WI38 (cell line): Measurements from ENCODE around the gene COX7A2L.
"Not testable (repeated sequence)": the region's sequence is repeated elsewhere in the genome, so short reads cannot be mapped to it uniquely, and the experiment has no call there.

Experiments used
- H3K4me3 ChIP-seq: 2 replicates; pipeline ENCODE4 v1.5.1; 2011; ENCODE audit warnings: low read depth, mild to moderate bottlenecking, control low read depth, low read length
- TF ChIP-seq, protein P1 (sequence below): IDR thresholded peaks from 2 replicates; pipeline ENCODE4 v1.5.1; 2012; ENCODE audit warnings: low read depth, mild to moderate bottlenecking, control low read depth, low read length

The COX7A2L gene, protein sequence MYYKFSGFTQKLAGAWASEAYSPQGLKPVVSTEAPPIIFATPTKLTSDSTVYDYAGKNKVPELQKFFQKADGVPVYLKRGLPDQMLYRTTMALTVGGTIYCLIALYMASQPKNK

DNA sequence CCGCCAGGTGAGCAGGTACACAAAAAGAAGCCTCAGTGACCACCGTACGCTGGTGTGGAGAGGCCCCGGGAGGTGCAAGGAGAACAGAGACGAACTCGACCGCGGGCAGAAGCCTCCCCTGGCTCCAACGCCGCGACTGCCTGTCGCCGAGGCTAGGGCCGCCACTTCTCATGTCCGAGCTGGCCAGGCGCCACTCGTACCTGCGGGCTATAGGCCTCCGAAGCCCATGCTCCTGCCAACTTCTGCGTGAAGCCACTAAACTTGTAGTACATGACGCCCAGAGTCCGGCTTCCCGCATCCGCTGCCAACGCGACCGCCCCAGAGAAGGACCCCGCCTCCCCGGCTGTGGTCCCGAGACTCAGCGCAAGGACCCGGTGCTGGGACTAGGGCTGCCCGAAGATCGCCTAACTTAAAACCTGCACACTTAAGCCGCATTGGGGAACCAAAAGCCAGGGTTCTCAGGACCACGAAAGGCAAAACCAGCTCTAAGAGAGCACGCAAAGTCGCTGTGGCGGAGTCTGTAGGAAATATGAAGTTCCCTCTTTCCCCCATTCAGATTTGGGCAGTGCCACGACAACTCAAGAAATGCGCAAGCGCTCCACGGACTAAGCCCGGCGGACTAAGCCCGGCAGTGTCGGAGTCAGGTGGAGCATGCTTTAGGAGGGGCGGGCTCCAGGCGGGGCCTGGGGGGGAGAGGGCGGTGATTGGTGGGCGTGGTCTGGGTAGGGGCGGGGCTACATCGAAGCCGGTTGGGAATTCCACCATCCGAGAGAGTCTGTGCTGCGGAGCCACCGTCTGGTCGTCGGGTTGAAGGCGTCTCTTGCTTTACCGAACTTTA is at the start of gene COX7A2L:
Gene COX7A2L, minus strand, starts transcription at position 328 of the 838 bp plus-strand sequence. Its CDS starts 56 bp downstream, at position 272.
- H3K4me3 ChIP-seq: peak within 1 kb of the TSS; percentile 98
- TF ChIP-seq, protein P1, sequence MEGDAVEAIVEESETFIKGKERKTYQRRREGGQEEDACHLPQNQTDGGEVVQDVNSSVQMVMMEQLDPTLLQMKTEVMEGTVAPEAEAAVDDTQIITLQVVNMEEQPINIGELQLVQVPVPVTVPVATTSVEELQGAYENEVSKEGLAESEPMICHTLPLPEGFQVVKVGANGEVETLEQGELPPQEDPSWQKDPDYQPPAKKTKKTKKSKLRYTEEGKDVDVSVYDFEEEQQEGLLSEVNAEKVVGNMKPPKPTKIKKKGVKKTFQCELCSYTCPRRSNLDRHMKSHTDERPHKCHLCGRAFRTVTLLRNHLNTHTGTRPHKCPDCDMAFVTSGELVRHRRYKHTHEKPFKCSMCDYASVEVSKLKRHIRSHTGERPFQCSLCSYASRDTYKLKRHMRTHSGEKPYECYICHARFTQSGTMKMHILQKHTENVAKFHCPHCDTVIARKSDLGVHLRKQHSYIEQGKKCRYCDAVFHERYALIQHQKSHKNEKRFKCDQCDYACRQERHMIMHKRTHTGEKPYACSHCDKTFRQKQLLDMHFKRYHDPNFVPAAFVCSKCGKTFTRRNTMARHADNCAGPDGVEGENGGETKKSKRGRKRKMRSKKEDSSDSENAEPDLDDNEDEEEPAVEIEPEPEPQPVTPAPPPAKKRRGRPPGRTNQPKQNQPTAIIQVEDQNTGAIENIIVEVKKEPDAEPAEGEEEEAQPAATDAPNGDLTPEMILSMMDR: 0 out of 2 replicates have a peak, but pooled peaks have one; percentile 13

DNA sequence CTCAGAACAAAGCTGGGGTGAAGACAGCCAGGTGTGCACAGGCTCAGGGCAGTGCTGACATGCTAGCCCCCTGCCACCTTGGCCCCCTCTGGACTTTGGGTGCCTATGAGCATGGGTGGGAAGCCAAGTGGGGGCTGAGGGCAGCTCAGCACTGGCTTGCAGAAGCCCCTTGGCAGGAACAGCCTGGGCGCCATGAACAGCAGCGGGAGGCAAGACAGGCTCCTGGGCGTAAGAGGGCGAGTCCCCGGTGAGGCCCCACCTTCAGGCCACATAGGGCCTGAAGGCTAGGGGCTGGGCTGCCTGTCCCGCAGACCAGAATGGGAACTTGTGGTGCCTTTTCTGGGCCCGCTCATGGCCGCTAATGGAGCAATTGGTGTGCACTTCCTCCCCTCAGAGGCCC is 47.0 kb upstream of the COX7A2L start:
- no peak overlapping the region for H3K4me3 ChIP-seq
- TF ChIP-seq, protein P1: no peak

DNA sequence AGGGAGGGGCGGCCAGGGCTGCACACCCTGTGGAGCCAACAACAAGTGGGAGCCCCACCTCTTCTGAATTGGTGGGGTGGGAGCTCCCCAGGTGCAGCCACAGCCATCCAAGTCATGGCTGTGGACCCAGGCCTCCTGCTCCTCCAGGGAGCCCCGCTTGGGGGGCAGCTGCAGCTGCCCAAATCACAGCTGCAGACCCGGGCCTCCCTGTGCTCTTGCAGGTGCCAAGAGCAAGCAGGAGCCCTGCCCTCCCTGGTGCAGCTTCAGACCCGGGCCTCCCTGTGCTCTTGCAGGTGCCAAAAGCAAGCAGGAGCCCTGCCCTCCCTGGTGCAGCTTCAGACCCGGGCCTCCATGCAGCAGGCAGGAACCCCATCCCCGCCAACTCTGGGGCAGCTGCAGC is 46.5 kb upstream of the COX7A2L start:
- H3K4me3 ChIP-seq: no peak overlapping the region
- TF ChIP-seq, protein P1: no peak

DNA sequence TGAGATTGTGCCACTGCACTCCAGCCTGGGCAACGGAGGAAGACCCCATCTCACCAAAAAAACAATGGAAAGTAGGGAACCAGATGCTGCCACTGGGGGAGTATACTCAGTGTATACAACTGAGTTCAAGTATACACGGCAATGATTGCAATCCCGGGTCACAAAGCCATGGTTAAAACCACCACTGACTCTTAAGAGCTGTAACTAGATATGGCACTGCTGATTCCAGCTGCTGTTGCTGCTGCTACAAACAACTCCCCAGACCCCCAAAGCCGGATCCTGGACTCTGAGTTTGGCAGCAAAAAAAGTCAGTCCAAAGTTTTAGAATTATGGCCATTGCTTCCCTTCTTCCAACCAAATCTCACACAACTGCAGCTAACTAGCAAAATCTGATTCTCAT is 43.7 kb upstream of the COX7A2L start:
- no peak overlapping the region for H3K4me3 ChIP-seq

DNA sequence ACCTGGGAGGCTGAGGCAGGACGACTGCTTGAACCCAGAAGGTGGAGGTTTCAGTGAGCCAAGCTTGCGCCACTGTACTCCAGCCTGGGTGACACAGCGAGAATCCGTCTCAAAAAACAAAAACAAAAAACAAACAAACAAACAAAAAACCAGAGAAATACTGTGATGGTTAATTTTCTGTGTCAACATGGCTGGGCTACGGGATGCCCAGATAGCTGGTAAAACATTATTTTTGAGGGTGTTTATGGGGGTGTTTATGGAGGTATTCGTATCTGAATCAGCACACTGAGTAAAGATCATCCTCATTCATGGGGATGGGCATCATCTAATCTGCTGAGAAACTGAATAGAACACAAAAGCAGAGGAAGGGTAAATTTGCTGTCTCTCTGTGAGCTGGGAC is 40.8 kb upstream of the COX7A2L start:
- TF ChIP-seq, protein P1: no peak

More for the DNA sequence above, 43.7 kb upstream of the COX7A2L start:
- TF ChIP-seq, protein P1: no peak

DNA sequence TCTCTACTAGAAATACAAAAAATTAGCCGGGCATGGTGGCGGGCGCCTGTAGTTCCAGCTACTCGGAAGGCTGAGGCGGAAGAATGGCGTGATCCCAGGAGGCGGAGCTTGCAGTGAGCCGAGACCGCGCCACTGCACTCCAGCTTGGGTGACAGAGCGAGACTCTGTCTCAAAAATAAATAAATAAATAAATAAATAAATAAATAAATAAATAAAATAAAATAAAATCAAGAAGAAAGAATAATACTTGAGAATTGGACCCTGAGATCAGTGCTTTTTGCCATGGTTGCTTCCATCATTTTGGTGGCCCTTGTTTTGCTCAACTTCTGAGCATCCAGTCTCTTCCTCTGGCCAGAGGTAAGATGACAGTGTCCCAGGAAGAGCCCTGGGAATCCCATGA is 37.0 kb upstream of the COX7A2L start:
- not testable (repeated sequence) for H3K4me3 ChIP-seq

More for the DNA sequence above, 40.8 kb upstream of the COX7A2L start:
- H3K4me3 ChIP-seq: no peak overlapping the region

DNA sequence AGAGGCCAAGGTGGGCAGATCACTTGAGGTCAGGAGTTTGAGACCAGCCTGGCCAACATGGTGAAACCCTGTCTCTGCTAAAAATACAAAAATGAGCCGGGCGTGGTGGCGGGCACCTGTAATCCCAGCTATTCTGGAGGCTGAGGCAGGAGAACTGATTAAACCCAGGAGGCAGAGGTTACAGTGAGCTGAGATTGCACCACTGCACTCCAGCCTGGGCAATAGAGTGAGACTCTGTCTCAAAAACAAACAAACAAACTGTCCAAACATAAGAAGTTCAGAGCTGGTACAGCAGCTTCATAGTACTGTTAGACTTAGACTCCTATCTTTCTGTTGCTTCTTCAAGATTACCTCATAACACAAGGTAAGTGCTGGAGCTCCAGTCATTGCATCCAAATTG is 32.3 kb upstream of the COX7A2L start:
- not testable (repeated sequence) for H3K4me3 ChIP-seq

DNA sequence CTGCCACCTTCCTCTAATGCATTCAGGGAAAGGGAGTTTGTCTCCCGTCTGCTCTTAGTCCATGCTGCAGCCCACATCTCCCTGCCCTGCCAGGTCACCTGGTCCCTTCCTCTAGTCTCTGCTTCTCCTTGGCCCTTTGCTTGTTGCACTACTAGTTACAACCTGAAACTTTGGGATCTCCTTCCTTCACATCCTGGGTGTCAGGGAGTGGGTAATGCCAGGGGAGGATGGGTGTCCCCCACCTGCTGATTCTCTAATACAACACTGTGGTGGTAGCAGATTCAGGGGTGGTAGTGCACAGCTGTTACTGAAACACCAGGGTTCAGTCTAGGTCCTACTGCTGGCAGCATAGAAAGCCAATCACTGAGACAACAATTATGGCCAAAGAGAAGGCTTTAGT is 31.2 kb upstream of the COX7A2L start:
- TF ChIP-seq, protein P1: no peak
- H3K4me3 ChIP-seq: no peak overlapping the region
